Gastrocnemius medialis (tissue), 4 donors: ENCODE measurements around the gene ST14.
"Not testable (repeated sequence)": the region's sequence is repeated elsewhere in the genome, so short reads cannot be mapped to it uniquely, and the experiment has no call there.

Experiments
- CTCF ChIP-seq, 5 experiments: fragments of 450-650 bp in 3 of 5; fragments of 200-600 bp in 2 of 5; sonication (generic) in 2 of 5; IDR thresholded peaks in 4 of 5; conservative IDR thresholded peaks in 1 of 5; 1 replicate in 4 of 5; 2 replicates in 1 of 5; pipeline ENCODE4 v1.5.1; 2016 to 2019; ENCODE audit warnings: antibody characterized with exemption in 5 of 5, mild to moderate bottlenecking in 3 of 5, moderate library complexity in 3 of 5
- POLR2A ChIP-seq, 2 donors: fragments of 450-650 bp; IDR thresholded peaks; one replicate each; pipeline ENCODE4 v1.6.1; 2017; ENCODE audit warnings: antibody characterized with exemption in 2 of 2, mild to moderate bottlenecking in 2 of 2, moderate library complexity in 2 of 2

GRCh38 chr11:130233888-130234287, 74.3 kb downstream of the ST14 start:
- TF ChIP-seq POLR2A (IDR thresholded peaks at IDR 0.05); CTCF (IDR thresholded peaks at IDR 0.05 in 4 of 5, conservative IDR thresholded peaks at IDR 0.05 in 1 of 5): not testable (repeated sequence)
